Endodermal cell (in vitro differentiated cells): ENCODE data around the gene TMTC2. TPM values are rescaled to one million over a fixed set of nuclear protein-coding genes. Genes with fewer than 3 reads are reported as not detected.

Source experiments
- DNase-seq: peaks from one replicate; pipeline ENCODE4 v3.0.0-alpha.2; 2017
- H3K27ac ChIP-seq: 2 replicates; pipeline ENCODE4 v1.5.1; 2013; ENCODE audit warnings: mild to moderate bottlenecking, low read depth, low read length, moderate library complexity
- H3K27me3 ChIP-seq: 2 replicates; pipeline ENCODE4 v1.6.1; 2013; ENCODE audit warnings: mild to moderate bottlenecking, low read length, moderate library complexity; ENCODE audit not compliant: insufficient read depth, control insufficient read depth, poor library complexity, severe bottlenecking
- H3K36me3 ChIP-seq: 2 replicates; pipeline ENCODE4 v1.7.0; 2013; ENCODE audit warnings: mild to moderate bottlenecking, low read length, moderate library complexity; ENCODE audit not compliant: control insufficient read depth, insufficient read depth
- H3K4me1 ChIP-seq: one replicate; pipeline ENCODE4 v1.7.0; 2013; ENCODE audit warnings: low read length; ENCODE audit not compliant: control insufficient read depth, insufficient read depth
- H3K4me3 ChIP-seq: 2 replicates; pipeline ENCODE4 v1.5.1; 2013; ENCODE audit warnings: mild to moderate bottlenecking, low read length, moderate library complexity
- H3K9ac ChIP-seq: 2 replicates; pipeline ENCODE4 v1.6.1; 2013; ENCODE audit warnings: mild to moderate bottlenecking, low read length, moderate library complexity; ENCODE audit not compliant: poor library complexity, severe bottlenecking; ENCODE audit errors: extremely low read depth
- H3K9me3 ChIP-seq: 2 replicates; pipeline ENCODE4 v1.6.1; 2013; ENCODE audit warnings: mild to moderate bottlenecking, low read length, moderate library complexity; ENCODE audit not compliant: control insufficient read depth
- H3K27ac Mint-ChIP-seq: 2 replicates; pipeline ENCODE4 v1.8.0; 2020; ENCODE audit warnings: mixed read lengths
- H3K27me3 Mint-ChIP-seq: 2 replicates; pipeline ENCODE4 v1.8.0; 2021; ENCODE audit warnings: mild to moderate bottlenecking, mixed read lengths; ENCODE audit not compliant: insufficient read depth
- H3K36me3 Mint-ChIP-seq: 2 replicates; pipeline ENCODE4 v1.8.0; 2020; ENCODE audit warnings: low read depth, mixed read lengths
- H3K4me1 Mint-ChIP-seq: 2 replicates; pipeline ENCODE4 v1.8.0; 2020; ENCODE audit warnings: mixed read lengths
- H3K4me3 Mint-ChIP-seq: 2 replicates; pipeline ENCODE4 v1.8.0; 2020; ENCODE audit warnings: mild to moderate bottlenecking, moderate library complexity, mixed read lengths
- H3K9me3 Mint-ChIP-seq: 2 replicates; pipeline ENCODE4 v1.8.0; 2020; ENCODE audit warnings: mild to moderate bottlenecking, mixed read lengths
- CTCF ChIP-seq: fragments of 200-600 bp; sonication (generic); conservative IDR thresholded peaks from 2 replicates; pipeline ENCODE4 v1.5.0; 2021; ENCODE audit warnings: antibody characterized with exemption, mild to moderate bottlenecking
- WGBS, 2 experiments: methylation state at CpG; one replicate each; pipeline versions ENCODE4 v1.1.5 to v1.1.7; 2013; ENCODE audit warnings: missing lambda C conversion rate in 2 of 2, mixed read lengths in 1 of 2; ENCODE audit not compliant: insufficient coverage in 1 of 2, insufficient read length in 1 of 2; 5-methylcytosine and 5-hydroxymethylcytosine counted together
- total RNA-seq, 2 donors: library from RNA; stranded (reverse); fragmentation: NEBNext Ultra II Directional in 1 of 2; extraction: Animal tissue kit (Norgen Biotek cat#: 25700) in 1 of 2; gene quantifications; 2 replicates in 1 of 2; 3 replicates in 1 of 2; pipeline ENCODE4 v1.2.1, GENCODE V29; 2021

The TMTC2 gene
- total RNA-seq, 2 donors from 2014 or later, result 7.2 to 10.8 TPM

GRCh38 chr12:83092606-83093005 is 405.9 kb downstream of the TMTC2 start:
- no peaks in the 10 kb centered on the region for H3K27me3 Mint-ChIP-seq
- H3K9me3 ChIP-seq, result peaks cover 11% of the 10 kb centered on the region
- no peak for TF ChIP-seq CTCF
- H3K4me3 ChIP-seq, result no peak overlapping the region
- no peaks in the 10 kb centered on the region for H3K27me3 ChIP-seq
- peaks cover 9% of the 10 kb centered on the region for H3K36me3 Mint-ChIP-seq
- H3K4me1 Mint-ChIP-seq, result peaks cover 16% of the 10 kb centered on the region
- H3K4me3 Mint-ChIP-seq, result no peak overlapping the region
- H3K9ac ChIP-seq, result no peak overlapping the region
- H3K9me3 Mint-ChIP-seq, result no peaks in the 10 kb centered on the region
- H3K36me3 ChIP-seq, result no peaks in the 10 kb centered on the region
- H3K27ac Mint-ChIP-seq, result no peak overlapping the region
- no peaks in the 10 kb centered on the region for H3K4me1 ChIP-seq
- 80 to 87% methylated on average over 4 to 5 of the region's 5 CpGs for WGBS, 2 experiments
- H3K27ac ChIP-seq, result no peak overlapping the region
- no peak for DNase-seq

- H3K27ac ChIP-seq, result no peak overlapping the region
- Mint-ChIP-seq H3K36me3 (peaks cover 6% of the 10 kb centered on the region), H3K4me3 (no peak overlapping the region), H3K4me1 (peaks cover 19% of the 10 kb centered on the region), H3K27me3 (no peaks in the 10 kb centered on the region), H3K9me3 (no peaks in the 10 kb centered on the region), H3K27ac (no peak overlapping the region)
- DNase-seq, result no peak
- WGBS, 2 experiments, result 88% methylated on average over 1 of the region's 1 CpG; no CpG with 5 or more reads in 1 of the 2 experiments
- H3K9ac ChIP-seq, result no peak overlapping the region
- TF ChIP-seq CTCF, result no peak
- no peaks in the 10 kb centered on the region for H3K36me3 ChIP-seq
- H3K4me1 ChIP-seq, result no peaks in the 10 kb centered on the region
- peaks cover 8% of the 10 kb centered on the region for H3K9me3 ChIP-seq
- no peak overlapping the region for H3K4me3 ChIP-seq
- no peaks in the 10 kb centered on the region for H3K27me3 ChIP-seq
Measured at GRCh38 chr12:83093426-83093825, 406.7 kb downstream of the TMTC2 start.

- 92 to 98% methylated on average over 3 to 5 of the region's 5 CpGs for WGBS, 2 experiments
- H3K27me3 Mint-ChIP-seq, result no peaks in the 10 kb centered on the region
- H3K4me3 Mint-ChIP-seq, result no peak overlapping the region
Measured at GRCh38 chr12:83097643-83098342, 411.1 kb downstream of the TMTC2 start.

More at GRCh38 chr12:83097643-83098342, 411.1 kb downstream of the TMTC2 start:
- no peak overlapping the region for H3K27ac ChIP-seq
- H3K27me3 ChIP-seq, result no peaks in the 10 kb centered on the region
- H3K9me3 ChIP-seq, result peaks cover 8% of the 10 kb centered on the region
- peaks cover 2% of the 10 kb centered on the region for H3K4me1 ChIP-seq
- H3K36me3 Mint-ChIP-seq, result peaks cover 5% of the 10 kb centered on the region
- no peak for DNase-seq
- no peak overlapping the region for H3K9ac ChIP-seq
- no peaks in the 10 kb centered on the region for H3K9me3 Mint-ChIP-seq
- H3K27ac Mint-ChIP-seq, result no peak overlapping the region
- H3K4me1 Mint-ChIP-seq, result peaks cover 9% of the 10 kb centered on the region
- no peaks in the 10 kb centered on the region for H3K36me3 ChIP-seq
- H3K4me3 ChIP-seq, result no peak overlapping the region
- TF ChIP-seq CTCF, result no peak
